Measurements from ENCODE around the gene TOR1AIP2.

DNA sequence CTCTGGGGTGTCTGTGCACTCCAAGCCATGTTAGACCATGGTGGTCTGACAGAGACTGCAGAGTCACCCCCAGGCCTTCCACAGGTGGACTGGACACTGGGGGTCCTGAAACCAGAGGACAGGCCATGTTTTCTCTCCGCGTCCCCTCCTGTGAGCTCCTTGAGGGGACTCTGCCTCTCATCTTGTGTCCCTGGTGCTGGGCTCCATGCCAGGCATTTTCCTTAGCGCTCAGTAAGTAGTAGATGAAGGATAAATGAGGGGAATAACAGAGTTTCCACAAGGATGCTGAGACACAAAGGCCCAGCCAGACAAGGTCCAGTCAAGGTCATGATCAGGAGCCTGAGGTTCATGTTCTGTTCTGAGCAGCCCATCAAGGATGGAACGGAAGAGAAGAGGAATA, 77.1 kb downstream of the TOR1AIP2 start:
- TF ChIP-seq POLR2A (IDR thresholded peaks at IDR 0.05) (no peak), EP300 (IDR thresholded peaks at IDR 0.05) (no peak), POLR2AphosphoS5 (IDR thresholded peaks at IDR 0.05) (no peak), CTCF (IDR thresholded peaks at IDR 0.05) (no peak)

Measured in gastroesophageal sphincter (tissue), 3 donors.